Measurements from ENCODE around the gene KRTAP10-6.

- TF ChIP-seq CTCF (IDR thresholded peaks at IDR 0.05) (no peak), POLR2A (IDR thresholded peaks at IDR 0.05) (no peak)
These were observed 2.2 kb upstream of the KRTAP10-6 start for GRCh38 chr21:44594406-44594916.
